Dermis microvascular lymphatic vessel endothelial cell (primary cell): ENCODE results near the gene CGB1. TPM values are rescaled to one million over a fixed set of nuclear protein-coding genes. Genes with fewer than 3 reads are reported as not detected.
"Not testable (repeated sequence)": the region's sequence is repeated elsewhere in the genome, so short reads cannot be mapped to it uniquely, and the experiment has no call there.

Source experiments
- DNase-seq, 2 donors: peaks; one replicate each; pipeline versions ENCODE4 v3.0.0 to v3.0.0-alpha.2; 2010; ENCODE audit warnings: low read depth in 2 of 2
- total RNA-seq: library from RNA; depleted of rRNA; stranded (reverse); fragments of >200 nt; gene quantifications from 2 replicates; pipeline ENCODE4 v1.2.1, GENCODE V29; 2014

The CGB1 gene
- not detected in 2 replicates for total RNA-seq

DNA sequence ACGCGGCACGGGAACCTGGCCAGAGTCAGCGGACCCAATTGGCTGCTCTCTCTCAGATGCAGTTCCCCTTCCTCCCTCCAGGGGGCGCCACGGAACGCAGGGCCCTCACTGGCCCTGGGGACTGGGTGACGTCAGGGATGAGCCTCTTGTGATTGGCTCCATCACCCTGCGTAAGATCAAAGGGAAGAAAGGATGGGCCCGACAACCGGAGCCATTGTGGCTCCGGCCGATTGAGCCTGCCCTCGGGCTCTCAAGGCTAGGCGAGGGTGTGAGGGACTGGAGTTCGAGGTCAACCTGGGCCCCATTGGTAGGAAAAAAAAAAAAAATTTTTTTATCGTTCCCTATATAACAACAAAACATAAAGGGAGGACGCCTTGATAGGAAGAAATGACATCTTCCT is at the start of gene CGB1:
TSS of gene CGB1 (minus strand) at position 81 of the 400 bp plus-strand sequence. CDS start 184 bp downstream, outside the sequence.
- not testable (repeated sequence) for DNase-seq

DNA sequence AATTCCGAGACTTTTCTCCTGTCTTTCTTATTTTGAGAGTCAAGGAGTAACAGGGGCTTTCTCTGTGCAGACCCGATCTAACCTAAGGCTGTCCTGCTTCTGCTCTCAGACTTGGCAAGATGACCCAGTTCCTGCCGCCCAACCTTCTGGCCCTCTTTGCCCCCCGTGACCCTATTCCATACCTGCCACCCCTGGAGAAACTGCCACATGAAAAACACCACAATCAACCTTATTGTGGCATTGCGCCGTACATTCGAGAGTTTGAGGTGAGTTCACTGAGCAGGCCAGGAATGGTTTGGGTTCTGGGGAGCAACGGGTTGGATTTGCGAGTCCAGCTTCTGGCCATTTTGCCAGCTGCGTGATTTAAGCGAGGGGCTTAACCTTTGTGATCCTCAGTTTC is 49.6 kb upstream of the CGB1 start:
- no peak for DNase-seq

GRCh38 chr19:49085868-49086232 is 49.2 kb upstream of the CGB1 start:
- no peak for DNase-seq

DNA sequence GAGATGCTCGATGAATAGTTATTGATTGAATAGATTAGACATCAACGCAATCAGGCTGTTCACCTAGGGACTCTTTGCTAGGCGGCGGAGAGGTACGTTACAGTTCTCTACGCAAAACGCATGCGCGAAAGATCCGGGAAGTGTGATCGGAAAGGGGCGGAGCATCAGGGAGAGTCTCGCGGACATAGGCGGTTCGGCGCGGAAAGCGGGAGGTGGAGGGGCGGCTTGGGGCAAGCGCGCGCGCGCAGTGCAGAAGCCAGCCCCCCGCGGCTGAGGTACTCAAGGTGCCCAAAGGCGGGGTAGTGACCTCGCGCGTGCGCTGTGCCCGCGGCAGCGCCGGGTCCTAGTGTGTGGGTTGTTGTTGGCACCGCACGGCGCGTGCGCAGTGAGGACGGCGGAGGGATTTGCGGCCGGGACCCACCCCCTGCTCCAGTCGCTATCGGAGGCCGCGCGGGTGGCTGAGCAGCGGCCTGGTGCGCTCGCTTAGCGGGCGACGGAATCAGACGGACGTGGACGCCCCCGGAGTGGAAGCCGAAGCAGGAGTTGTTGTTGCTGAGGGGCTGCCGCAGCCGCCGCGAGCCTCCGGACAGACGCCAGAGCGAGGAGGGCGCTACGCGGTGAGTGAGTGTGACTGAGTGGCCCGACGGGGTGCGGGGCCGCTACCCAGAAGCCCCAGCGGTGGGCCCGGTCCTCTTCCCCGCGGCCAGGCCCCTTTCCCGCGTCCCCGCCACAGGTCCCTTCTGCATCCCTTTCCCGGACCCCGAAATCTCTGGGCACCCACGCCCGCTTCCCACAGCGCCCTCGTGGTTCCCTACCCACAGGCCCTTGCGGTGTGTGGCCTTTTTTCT is 48.5 kb upstream of the CGB1 start, which contains the start of gene SNRNP70:
TSS of gene SNRNP70 (plus strand) at position 432 of the 848 bp plus-strand sequence. CDS start 964 bp downstream, outside the sequence.
- peak; percentile 99 to 100 for DNase-seq

- no peak for DNase-seq
Measured at GRCh38 chr19:49084206-49085019, 47.7 kb upstream of the CGB1 start.

DNA sequence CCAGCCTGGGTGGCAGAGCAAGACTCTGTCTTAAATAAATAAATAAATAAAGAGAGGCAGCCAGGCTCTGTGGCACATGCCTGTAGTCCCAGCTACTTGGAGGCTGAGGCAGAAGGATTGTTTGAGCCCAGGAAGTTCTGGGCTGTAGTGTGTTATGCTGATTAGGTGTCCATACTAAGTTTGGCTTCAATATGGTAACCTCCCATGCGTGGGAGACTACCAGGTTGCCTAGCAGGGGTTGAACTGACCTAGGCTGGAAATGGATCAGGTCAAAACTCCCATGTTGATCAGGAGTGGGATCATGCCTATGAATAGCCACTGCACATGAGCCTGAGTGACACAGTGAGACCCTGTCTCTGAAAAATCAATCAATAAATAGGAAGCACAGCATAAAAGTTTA is 44.6 kb upstream of the CGB1 start:
- no peak for DNase-seq

- no peak for DNase-seq
Measured at GRCh38 chr19:49080392-49080791, 43.7 kb upstream of the CGB1 start.

DNA sequence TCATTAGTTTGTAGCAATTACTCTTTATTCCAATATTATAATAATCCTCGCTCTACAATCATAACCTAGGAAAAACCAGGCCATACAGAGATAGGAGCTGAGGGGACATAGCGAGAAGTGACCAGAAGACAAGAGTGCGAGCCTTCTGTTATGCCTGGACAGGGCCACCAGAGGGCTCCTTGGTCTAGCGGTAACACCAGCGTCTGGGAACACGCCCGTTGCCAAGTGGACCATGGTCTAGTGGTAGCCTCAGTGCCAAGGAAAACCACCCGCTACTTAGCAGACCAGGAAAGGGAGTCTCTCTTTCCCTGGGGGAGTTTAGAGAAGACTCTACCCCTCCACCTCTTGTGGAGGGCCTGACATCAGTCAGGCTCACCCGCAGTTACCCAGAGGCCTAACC is 38.2 kb upstream of the CGB1 start:
- peak; percentile 36 to 69 for DNase-seq

DNA sequence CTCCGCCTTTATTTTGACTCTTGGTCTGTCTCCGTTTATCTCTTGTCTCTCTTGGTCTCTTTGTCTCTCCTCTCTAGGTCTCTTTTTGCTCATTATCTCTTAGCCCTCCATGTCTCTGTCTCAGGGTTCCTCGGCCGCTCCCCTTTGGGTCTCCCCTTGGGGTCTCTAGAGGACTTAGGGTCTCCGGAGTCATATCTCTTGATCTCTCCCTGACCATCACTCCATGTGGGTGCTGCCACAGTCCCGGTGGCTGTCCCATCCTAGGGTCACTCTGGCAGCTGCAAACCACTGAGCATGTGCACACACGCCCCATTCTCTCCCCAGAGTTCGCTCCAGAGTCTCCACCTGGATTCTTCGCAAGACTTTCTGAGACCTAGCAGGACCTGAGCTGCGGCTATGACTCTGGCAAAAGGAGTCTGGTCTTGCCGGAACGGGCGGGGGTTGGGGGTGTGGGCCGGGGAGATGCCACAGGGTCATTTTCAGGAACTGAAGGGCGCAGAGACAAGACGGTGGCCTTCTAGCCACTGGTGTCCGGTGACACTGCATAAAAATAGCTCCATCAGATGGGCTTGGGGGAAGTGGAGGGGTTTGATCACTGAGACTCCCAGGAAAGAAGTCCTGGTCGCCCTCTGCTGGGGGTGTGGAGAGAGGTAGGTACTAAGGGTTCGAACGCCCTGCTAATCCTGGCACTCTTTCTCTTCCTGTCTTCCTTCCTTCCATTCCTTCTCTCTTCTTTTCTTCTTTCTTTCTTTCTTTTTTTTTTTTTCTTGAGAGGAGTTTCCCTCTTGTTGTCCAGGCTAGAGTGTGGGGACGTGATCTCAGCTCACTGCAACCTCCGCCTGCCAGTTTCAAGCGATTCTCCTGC is 37.1 kb upstream of the CGB1 start:
- DNase-seq, result no peak

- no peak for DNase-seq
Measured at GRCh38 chr19:49071860-49072547, 35.3 kb upstream of the CGB1 start.

GRCh38 chr19:49070416-49070815 is 33.7 kb upstream of the CGB1 start:
- DNase-seq, result no peak

DNA sequence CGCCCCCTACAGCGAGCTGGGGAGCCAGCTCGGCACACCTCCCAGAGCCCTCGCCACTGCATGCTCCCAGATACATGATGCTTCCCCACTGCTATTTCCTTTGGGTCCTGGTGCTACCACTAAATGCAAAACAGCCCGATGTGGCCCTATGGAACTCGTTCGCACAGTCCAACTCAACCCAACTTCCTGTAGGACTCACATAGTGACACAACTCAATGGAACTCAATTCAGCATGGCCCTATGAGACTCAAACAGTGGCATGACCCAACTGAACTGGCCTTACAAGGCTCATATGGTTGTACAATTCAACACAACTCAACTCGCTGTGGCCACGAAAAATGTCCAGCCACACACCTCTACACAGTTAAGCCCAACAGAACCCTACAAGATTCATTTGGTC is 32.3 kb upstream of the CGB1 start:
- no peak for DNase-seq

DNA sequence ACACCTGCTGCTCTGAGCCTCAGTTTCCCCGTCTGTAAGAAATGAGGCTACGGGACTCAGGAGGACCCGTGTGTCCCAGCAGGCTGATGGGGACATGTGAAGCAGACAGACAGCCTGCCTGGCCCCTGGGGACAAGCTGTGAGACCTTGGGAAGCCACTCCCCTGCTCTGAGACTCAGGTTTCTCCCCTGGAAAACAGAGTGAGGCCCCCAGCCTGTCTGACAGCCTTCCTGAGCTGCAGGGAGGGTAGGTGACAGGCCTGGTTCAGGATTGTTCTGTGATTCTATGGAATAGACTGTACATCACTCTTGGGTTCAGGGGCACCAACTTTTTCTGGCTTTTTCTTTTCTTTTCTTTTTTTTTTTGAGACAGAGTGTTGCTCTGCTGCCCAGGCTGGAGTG is 30.9 kb upstream of the CGB1 start:
- no peak for DNase-seq

GRCh38 chr19:49065905-49066512 is 29.3 kb upstream of the CGB1 start:
- DNase-seq, result no peak

DNA sequence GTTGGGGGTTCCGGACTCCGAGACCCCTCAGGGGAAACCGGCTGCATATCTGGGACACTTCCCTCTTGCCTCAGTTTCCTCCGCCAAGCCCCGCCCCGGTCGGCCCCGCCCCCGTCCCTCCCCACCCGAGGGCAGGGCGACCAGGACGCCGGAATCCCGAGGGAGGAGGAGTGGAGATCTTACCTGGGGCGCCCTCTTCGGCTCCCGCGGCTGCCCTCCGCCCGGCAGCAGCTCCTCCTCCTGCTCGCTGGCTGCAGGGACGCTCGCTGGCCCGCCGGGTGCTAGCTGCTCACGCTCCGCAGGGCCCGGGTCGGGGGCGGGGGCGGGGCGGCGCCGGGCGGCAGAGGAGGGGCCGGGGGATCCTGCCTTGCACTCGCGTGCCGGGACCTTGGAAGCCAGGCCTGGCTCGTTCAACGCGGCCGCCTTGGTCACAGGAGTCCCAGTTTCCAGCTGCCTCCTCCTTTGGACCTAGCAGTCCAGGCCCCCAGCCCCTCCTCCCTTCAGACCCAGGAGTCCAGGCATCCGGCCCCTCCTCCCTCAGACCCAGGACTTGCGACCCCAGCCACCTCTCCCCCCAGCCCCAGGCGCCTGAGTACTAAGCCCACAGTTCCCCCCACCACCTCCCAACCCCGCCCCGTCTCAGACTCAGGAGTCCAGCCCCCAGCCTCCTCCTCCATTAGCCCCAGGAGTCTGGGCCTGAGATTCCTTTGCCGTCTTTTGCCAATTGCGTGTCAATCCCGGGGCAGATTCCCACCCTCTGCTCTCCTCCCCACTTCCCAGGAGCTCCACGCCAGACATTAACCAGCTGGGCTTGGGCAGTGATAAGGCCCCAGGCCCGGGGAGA is 28.3 kb upstream of the CGB1 start, which contains the start of gene NTF4:
TSS of gene NTF4 (minus strand) at position 51 of the 844 bp plus-strand sequence. CDS start 2,821 bp downstream, outside the sequence.
- no peak for DNase-seq

GRCh38 chr19:49064029-49064629 is 27.4 kb upstream of the CGB1 start:
- no peak for DNase-seq

DNA sequence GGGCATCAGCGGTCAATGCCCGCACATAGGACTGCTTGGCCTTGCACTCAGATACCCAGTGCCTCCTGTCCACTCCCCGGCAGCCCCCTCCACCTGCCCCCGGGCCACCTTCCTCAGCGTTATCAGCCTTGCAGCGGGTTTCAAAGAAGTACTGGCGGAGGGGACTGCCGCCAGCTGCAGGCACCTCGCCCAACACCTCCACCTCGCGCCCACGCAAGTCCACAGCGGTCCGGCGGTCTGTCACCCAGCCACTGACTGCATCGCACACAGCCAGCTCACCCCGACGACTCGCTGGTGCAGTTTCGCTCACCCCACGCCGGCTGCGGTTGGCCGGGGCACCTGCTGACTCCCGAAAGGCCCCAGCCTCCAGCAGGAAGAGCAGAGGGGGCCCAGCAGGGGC is 24.8 kb upstream of the CGB1 start:
- no peak for DNase-seq

DNA sequence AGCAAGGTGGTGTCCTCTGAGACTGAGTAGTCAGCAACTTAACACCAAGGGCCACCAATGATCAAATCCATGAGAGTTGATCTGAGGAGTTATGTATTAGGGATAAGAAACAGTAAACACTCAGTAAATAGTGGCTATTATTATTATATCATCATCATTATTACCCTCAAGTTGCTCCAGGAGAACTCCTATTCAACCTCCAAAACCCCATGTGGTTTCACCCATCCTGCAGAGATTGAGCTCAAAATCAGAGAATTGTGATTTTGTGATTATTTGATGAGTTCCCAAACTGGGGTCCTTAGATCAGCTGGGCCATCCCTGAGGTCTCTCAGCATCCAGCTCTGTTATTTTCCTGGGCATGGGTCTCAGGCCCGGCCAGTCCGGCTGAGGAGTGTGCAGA is 24.3 kb upstream of the CGB1 start:
- DNase-seq, result no peak

DNA sequence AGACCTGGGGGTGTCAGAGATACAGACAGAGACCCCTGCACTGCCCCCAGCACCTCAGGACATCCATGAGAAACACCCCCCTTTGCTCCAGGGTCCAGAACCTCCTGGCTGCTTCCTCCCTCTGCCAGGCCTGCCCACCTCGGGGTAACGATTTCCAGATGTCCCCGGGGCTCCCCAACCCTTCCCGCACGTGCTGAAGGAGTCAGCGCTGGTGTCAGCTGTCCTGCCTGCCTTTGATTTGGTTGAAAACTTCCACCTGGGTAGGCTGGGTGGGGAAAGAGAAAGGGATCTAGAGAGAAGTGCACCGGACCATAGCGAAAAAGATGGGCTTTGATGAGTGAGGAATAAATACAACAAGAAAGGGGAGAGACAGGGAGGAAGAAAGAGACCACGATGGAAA is 22.4 kb upstream of the CGB1 start:
- no peak for DNase-seq
